ENCODE results near the gene TRA2B. TPM values are rescaled to one million over a fixed set of nuclear protein-coding genes. Genes with fewer than 3 reads are reported as not detected.

Gene TRA2B
- total RNA-seq, 1 donor from 2014 or later: 86.0 TPM

Other genes starting within 250 kb of the TRA2B start
- 4.9 TPM for gene IGF2BP2, start 113.0 kb downstream of the TRA2B start, total RNA-seq
- 4.3 TPM for gene ETV5, start 171.1 kb upstream of the TRA2B start, total RNA-seq

All from esophagus mucosa (tissue), 1 donor.